ENCODE measurements around the gene SCGB1D2.

The SCGB1D2 gene

DNA sequence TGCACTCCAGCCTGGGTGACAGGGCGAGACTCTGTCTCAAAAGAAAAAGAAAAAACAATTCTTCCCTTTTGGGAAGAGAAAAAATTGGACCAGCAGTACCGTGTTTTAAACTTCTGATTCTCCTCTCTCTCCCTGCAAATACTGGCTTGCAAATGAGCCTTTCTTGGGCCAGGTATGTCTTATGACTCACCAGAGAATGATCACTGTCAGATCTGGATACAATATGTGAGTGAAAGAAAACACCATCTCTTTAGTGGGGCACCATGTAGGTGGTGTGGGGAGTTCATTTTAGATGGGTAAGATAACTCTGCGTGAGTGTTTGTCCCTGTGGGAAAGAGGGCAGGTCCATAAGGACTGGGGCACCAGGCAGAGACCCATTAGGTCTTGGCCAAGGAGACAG is 25.5 kb downstream of the SCGB1D2 start:
- ChIA-PET POLR2A (no interaction called here), CTCF (no interaction called here)
- no peak for DNase-seq (ENCODE audit: extremely low spot score)
- TF ChIP-seq, protein P1, sequence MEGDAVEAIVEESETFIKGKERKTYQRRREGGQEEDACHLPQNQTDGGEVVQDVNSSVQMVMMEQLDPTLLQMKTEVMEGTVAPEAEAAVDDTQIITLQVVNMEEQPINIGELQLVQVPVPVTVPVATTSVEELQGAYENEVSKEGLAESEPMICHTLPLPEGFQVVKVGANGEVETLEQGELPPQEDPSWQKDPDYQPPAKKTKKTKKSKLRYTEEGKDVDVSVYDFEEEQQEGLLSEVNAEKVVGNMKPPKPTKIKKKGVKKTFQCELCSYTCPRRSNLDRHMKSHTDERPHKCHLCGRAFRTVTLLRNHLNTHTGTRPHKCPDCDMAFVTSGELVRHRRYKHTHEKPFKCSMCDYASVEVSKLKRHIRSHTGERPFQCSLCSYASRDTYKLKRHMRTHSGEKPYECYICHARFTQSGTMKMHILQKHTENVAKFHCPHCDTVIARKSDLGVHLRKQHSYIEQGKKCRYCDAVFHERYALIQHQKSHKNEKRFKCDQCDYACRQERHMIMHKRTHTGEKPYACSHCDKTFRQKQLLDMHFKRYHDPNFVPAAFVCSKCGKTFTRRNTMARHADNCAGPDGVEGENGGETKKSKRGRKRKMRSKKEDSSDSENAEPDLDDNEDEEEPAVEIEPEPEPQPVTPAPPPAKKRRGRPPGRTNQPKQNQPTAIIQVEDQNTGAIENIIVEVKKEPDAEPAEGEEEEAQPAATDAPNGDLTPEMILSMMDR (IDR thresholded peaks at IDR 0.05; ENCODE audit: control extremely low read depth, extremely low read depth, low read depth, missing control alignments), result no peak

DNA sequence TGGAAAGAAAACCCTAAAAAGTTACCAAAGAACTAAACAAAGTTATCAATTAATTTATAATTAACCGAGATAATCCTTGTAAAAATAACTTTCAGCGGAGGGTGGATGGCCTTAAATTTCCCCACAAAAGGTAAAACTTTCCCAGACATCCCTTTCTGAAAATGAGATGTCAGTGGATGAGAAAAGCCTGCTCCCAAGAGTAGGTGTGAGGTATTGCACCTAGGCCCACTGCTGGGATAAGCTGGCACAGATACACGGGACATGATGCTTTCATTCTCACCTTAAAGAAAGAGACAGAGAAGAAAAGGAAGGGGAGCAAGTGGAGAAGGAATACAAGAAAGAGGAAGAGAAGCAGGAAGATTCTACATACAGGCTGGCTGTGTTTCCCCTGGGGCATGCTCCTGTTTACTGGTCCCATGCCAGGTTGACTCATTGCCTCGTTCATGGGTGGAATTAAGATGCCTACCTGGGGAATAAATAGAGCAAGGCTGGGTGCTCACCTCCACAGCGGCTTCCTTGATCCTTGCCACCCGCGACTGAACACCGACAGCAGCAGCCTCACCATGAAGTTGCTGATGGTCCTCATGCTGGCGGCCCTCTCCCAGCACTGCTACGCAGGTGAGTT is 27.7 kb downstream of the SCGB1D2 start, which contains the start of gene SCGB2A2:
SCGB2A2 (plus strand) TSS at position 505 of the 625 bp plus-strand sequence; CDS start at position 564, 59 bp downstream.
- DNase-seq (ENCODE audit: extremely low spot score), result no peak
- TF ChIP-seq, protein P1 (IDR thresholded peaks at IDR 0.05; ENCODE audit: control extremely low read depth, extremely low read depth, low read depth, missing control alignments), result no peak
- CTCF ChIA-PET, result no interaction called here
- POLR2A ChIA-PET, result no interaction called here

DNA sequence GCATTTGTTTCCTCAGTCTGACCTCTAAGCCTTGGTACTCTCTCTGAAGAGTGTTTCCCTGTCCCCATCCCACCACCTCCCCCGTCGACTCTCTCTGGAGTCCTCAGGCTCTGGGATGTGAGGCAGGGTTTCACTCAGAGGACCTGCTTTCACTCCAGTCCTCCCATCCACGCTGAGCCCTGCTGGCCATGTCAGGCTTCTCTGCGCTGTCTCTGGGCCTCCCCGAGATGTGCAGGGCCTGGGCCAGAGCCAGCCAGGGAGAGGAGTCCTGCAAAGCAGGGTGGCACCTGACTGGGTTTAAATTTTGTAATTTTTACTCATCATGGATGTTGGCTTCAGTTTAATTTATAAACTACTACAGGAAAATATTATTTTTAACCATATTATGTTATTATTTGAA is 31.2 kb downstream of the SCGB1D2 start:
- TF ChIP-seq, protein P1 (IDR thresholded peaks at IDR 0.05; ENCODE audit: control extremely low read depth, extremely low read depth, low read depth, missing control alignments), result no peak
- no peak for DNase-seq (ENCODE audit: extremely low spot score)
- CTCF ChIA-PET, result interaction anchor here (1.1 kb wide), 1 partner anchor 14 kb away, joined by 4 read pairs; no protein-coding TSS in a partner anchor
- POLR2A ChIA-PET, result no interaction called here

DNA sequence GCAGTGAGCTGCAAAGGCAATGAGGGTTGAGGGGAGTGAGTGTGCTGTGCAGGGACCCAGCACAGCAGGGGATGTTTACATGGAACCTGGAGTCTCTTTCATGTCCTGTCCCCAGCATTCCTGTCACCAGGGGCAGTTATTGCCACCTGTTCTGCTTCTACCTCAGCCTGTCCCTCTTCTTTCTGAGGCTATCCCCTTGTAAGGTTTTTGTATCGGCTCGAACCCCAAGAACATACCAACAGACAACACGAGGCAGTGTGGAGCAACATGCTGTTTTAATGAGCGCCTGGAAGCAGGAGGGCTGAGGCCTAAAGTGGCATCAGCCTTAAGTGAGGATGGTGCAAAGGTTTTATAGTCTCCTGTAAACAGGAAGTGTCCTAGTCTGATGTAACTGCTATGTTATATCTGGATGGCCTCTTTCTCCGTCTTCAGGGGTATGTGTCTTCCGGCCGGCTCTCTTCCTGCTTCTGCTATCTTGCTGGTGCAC is 31.8 kb downstream of the SCGB1D2 start:
- POLR2A ChIA-PET, result no interaction called here
- CTCF ChIA-PET, result no interaction called here

DNA sequence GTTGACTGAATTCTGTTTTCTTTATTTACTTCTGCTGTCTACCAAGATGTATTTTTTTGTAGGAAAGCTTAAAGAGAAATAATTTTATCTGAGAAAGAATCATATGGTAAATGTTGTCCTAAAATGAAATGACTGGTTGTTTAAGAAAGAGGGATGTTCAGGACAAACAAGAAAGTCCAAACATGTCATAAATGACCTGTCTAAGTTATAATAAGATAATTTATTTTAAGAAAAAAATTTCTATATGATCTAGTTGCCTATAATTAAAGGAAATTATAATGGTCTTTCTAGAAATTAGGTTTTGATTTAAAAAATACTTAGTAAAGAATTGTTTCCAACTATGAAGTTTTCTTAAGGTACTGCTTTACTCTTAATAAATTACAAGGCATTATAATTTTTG is 38.4 kb downstream of the SCGB1D2 start:
- CTCF ChIA-PET, result no interaction called here
- TF ChIP-seq, protein P1 (IDR thresholded peaks at IDR 0.05; ENCODE audit: control extremely low read depth, extremely low read depth, low read depth, missing control alignments), result no peak
- POLR2A ChIA-PET, result no interaction called here
- DNase-seq (ENCODE audit: extremely low spot score), result no peak

More for the DNA sequence above, 31.8 kb downstream of the SCGB1D2 start:
- no peak for DNase-seq (ENCODE audit: extremely low spot score)
- TF ChIP-seq, protein P1 (IDR thresholded peaks at IDR 0.05; ENCODE audit: control extremely low read depth, extremely low read depth, low read depth, missing control alignments), result no peak
